ENCODE measurements around the gene HMX3.
A peak's percentile ranks its signal among the peaks of the same experiment; 100 is the strongest.

HMX3 gene

DNA sequence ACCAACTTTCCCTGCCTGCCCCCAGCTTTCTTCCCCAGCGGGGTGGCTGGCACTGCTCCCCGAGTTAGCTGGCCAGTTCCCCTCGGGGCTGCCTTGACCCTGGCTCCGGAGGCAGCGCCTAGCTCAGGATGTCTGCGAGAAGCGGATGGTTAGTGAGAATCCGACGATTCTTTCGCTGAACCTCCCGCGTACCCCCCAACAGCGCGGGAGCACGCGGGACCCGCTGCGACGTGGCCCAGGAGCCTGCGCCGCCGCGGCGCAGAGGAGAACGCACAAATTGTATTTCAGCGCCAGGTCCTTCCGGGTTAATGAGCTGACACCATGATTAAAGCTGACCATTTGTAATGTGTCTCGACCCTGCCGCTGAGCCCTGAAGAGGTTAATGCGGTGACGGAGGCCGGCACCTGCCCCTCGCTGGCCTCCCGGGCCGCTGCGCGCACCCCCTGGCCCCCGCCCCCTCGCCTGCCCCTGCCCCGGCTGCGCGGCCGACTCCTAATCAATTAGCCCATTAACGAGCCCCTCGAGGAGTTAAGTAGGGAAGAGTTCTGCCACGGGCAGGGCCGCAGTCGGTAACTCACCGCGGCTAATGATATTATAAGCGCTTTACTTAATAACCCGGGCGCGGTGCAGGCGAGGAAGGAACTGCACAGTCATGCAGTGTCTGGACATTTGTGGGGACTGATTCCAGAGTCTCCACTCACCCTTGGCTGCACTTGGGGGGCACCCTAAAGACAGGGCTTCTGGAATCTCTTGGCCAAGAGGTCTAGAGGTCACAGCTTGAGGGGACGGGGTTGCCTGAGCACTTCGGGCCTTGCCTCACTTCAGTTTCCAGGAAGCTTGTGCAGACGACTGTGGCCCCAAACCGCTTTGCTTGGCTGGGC lies 10.5 kb downstream of the HMX3 start:
- H3K4me3 ChIP-seq = no peak overlapping the region
- no peak overlapping the region for H3K27ac ChIP-seq

DNA sequence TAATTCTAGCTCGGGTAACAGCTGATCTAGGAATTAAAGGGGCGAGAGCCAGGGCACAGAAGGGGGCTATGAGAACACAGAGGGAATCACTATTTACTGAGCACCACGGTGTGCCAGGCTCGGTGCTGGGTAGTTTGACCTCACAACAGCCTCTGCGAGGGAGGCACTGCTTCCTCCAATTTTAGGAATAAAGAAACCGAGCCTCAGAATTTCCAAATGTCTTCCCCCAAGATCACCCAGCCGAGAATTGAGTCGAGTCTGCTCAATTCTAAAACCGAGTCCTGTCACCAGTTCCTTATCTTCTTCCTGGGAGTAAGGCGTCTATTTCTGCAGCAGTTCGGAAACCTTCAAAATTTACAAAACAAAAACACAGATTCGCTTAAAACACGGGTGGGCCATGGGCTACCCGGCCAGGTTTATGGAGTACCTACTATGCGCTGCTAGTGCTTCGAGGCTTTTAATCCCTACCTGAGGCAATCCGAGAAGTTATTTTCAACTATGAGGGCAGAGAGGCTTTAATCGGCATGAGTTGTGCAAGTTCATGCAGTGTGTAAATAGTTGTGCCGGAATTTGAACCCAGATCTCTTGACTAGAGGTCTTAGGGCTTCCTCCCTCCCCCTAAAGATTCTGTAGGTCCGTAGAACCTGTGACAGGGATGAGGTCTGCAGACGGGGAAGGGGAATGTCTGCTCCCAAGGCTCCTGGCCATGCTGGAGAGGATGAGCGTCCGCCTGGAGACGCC lies 11.3 kb downstream of the HMX3 start:
- no peak overlapping the region for H3K4me3 ChIP-seq
- no peak overlapping the region for H3K27ac ChIP-seq

DNA sequence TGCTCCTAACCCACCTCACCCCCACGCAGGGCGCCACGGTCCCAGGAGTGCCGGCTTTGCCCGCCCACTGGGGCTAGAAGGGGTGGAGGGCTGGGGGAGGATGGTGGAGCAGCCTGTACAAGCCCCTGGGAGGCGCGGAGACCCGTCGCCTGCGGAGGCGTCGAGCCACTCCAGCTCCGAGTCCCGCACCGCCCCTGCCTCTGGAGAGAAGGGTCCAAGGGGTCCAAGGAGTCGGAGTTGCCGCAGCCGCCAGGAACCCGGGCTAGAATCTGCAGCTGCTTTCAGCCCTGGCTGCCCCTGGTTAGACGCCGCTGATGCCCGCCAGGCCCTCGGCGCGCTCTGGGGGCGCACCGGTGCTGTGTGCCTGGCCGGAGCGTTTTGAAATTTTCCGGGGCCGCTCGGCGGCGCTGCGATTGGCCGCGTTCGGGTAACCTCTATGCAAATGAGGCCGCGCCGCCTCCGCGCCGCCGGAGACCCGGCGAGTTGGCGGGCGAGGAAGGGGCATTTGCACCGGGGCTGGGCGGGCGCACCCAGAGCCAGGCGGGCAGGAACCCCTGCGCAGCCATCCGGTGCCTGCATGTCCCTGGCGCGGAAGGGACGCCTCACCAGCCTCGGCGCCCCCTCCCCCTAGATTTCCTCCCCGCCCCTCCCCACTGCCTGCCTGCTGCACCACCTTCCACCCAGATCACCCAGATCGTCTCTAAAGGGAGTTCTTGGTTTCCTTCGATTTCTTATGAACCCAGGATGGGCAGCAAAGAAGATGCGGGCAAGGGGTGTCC lies 12.1 kb downstream of the HMX3 start, which contains the start of gene HMX2:
Gene HMX2, plus strand, starts transcription at position 502 of the 779 bp plus-strand sequence. Its CDS starts 243 bp downstream, at position 745.
- H3K27ac ChIP-seq = no peak within 1 kb of the TSS
- H3K4me3 ChIP-seq = peak within 1 kb of the TSS in 2 of 7 experiments; percentile 1 to 13

GRCh38 chr10:123148414-123149161 lies 12.8 kb downstream of the HMX3 start:
- H3K27ac ChIP-seq = no peak overlapping the region
- H3K4me3 ChIP-seq = peak overlapping the region in 2 of 7 experiments; percentile 1 to 13

DNA sequence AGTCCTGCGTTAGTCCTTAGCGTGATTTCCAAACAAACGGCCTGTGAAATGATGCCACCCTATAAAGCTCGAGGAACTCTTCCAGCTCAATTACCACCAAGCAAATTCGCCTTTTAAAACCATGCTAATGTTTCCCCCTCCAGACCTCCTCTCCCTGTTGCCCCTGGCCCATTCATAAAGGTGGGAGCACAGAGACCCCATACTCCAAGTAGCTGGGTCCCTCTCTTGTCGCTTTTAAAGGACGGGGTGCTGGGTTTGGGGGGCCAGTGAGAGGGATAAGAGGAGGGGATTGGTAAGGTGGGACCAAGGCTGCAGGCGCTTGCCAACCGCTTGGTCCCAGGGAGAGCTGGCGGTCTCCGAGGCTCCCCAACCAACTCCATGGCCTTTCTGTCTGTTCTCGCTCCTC lies 13.4 kb downstream of the HMX3 start:
- H3K27ac ChIP-seq = no peak overlapping the region
- peak overlapping the region in 6 of 7 experiments; percentile 19 to 44 (median 27) for H3K4me3 ChIP-seq

- H3K4me3 ChIP-seq = peak overlapping the region; percentile 19 to 44 (median 23)
- H3K27ac ChIP-seq = no peak overlapping the region
Measured at GRCh38 chr10:123149568-123150270, 13.9 kb downstream of the HMX3 start.

- H3K4me3 ChIP-seq = peak overlapping the region; percentile 3 to 44 (median 20)
- H3K27ac ChIP-seq = no peak overlapping the region
Measured at GRCh38 chr10:123150271-123150985, 14.7 kb downstream of the HMX3 start.

GRCh38 chr10:123150986-123151736 lies 15.4 kb downstream of the HMX3 start:
- Histone ChIP-seq H3K4me3 (peak overlapping the region in 6 of 7 experiments; percentile 3 to 17 (median 13)), H3K27ac (no peak overlapping the region)

GRCh38 chr10:123151737-123152135 lies 16.0 kb downstream of the HMX3 start:
- H3K4me3 ChIP-seq = peak overlapping the region in 1 of 7 experiments; percentile 14
- H3K27ac ChIP-seq = no peak overlapping the region

DNA sequence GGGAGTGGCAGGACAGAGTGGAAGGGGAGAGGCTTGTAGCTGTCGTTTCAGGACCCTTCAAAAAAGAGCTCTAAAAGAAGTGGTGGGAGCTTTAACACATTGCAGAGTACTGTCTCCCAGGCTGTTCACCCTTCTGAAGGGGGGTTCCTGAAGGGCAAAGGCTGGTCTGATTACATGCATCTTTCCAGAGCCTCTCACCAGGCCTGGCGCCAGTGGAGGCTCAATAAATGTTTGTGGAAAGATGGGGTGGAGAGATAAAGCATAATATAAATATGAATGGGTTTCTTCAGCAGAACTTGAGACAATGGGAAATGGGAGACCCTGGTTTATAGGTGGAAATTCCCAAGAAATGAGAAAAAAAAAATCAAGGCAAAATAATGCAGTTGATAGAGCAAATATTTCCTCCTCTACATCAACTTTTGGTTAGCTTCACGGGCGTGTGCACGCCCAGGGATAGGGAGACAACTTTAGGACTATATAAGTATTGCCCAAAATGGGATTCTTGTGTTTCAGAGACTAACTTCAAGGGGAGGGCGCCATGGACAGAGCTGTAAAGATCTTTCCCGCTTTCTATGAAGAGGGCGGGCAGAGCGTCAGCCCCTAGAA lies 17.8 kb downstream of the HMX3 start:
- Histone ChIP-seq H3K27ac (peak overlapping the region in 1 of 21 experiments; percentile 91), H3K4me3 (peak overlapping the region in 2 of 7 experiments; percentile 73 to 100)

- Histone ChIP-seq H3K4me3 (peak within 1 kb of the TSS; percentile 73 to 100 (median 90)), H3K27ac (peak within 1 kb of the TSS; percentile 8 to 97 (median 89))
Measured at GRCh38 chr10:123154092-123154710, 18.4 kb downstream of the HMX3 start, which contains the start of gene BUB3. Gene BUB3 (plus strand): TSS chr10:123154402. CDS start chr10:123154918, 516 bp downstream.

DNA sequence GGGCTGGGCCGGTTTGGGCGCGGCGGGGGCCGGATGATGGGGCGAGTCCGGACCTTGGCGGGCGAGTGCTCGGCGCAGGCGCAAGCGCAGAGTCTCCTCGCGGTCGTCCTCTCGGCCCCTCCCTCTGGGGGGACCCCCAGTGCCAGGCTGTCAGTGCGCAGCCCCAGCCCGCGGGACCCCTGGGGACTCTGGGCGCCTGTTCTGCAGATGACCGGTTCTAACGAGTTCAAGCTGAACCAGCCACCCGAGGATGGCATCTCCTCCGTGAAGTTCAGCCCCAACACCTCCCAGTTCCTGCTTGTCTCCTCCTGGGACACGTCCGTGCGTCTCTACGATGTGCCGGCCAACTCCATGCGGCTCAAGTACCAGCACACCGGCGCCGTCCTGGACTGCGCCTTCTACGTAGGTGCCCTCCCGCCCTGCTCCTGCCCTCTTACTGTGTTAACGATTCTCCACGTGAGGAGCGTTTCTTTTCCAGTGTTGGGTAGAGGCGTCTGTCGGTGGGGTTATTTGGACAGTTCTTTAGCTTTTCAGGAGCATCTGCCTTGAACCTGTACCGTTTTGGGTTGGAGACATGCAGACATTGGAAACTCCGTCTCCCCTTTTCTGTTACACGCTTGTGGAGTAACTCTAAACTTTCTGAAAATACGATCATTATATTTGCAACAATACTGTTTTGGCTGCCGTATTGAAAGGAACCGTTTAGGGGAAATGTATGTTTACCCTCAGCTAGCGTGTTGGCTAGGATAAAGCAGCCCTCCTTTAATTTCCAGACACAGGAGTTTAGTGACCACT lies 19.1 kb downstream of the HMX3 start:
- H3K27ac ChIP-seq = peak overlapping the region; percentile 8 to 97 (median 89)
- peak overlapping the region; percentile 73 to 100 (median 90) for H3K4me3 ChIP-seq

DNA sequence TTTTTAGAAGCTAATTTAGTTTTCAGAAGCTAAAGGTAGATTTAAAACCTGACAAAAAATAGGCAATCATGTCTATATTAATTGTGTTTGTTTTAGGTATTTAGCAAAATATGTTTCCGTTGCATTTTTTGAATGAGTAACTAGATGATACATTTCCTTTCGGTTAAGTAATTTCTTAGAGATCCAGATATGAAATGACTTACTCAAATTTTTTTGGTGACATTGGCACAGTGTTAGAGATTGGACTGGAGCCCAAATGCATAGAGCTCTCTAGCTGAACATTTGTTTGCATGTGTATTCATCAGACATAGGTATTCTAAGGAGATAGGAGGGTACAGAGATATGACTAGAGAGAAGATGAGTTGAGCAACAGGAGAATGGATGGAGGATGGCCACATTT lies 20.3 kb downstream of the HMX3 start:
- no peak overlapping the region for H3K4me3 ChIP-seq

DNA sequence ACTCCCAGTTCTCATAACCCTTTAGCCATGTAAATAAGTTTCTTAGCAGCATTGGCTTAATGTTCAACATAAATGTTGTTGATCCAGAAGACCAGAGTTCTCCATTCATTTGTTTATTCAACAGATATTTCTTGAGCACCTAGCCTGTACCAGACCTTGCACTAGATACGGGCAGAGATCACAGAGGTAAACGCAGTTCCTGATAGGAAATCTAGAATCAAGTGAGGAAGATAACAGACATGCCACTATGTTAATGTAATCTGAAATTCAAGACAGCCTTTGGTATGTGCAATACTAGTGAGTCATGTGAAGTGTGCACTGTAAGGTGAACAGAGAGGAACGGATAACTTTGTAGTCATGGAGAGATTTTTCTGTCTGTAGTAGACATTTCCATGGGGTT lies 21.4 kb downstream of the HMX3 start:
- H3K4me3 ChIP-seq = no peak overlapping the region
- no peak overlapping the region for H3K27ac ChIP-seq

More for the DNA sequence above, 20.3 kb downstream of the HMX3 start:
- H3K27ac ChIP-seq = no peak overlapping the region

- no peak overlapping the region for H3K4me3 ChIP-seq
Measured at GRCh38 chr10:123158682-123159081, 22.9 kb downstream of the HMX3 start.

More at GRCh38 chr10:123158682-123159081, 22.9 kb downstream of the HMX3 start:
- no peak overlapping the region for H3K27ac ChIP-seq

Data from skin epidermis (tissue), 12 donors.